NCI-H2227 (cell line): ENCODE results near the gene KATNAL2.
"Not testable (repeated sequence)": the region's sequence is repeated elsewhere in the genome, so short reads cannot be mapped to it uniquely, and the experiment has no call there.

Experiments used
- DNase-seq: peaks from one replicate; lab custom pipeline; 2025; ENCODE audit not compliant: unreplicated experiment; lab: John Stamatoyannopoulos, UW

KATNAL2 gene

DNA sequence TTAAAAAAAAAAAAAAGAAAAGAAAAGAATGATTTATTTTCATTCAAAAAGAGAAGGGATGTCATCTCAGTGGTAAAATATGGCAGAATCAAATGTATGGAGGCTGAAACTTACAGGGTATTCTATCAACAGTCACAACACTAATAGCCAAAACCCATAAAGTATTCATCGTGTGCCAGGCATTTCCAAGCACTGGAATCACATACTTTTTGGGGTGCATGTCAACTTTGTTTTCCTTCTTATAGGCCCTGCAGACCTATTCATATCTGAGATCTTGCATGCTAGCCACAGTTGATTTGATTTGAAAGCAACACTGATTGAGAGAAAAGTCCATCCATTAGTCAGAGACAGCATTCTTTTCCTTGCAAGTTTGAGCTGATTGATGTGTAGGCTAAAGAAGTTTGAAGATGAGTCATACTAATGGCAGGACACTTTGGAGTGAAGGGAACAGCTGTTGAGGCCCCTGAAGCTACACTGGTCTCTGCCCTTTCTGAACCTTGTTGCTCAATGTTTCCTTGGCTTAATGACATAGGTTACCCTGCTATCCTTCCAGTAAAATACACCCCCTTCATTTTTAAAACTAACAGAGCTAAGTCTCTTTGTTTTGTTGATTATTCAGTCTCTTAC, 22.0 kb downstream of the KATNAL2 start:
- DNase-seq, result no peak

DNA sequence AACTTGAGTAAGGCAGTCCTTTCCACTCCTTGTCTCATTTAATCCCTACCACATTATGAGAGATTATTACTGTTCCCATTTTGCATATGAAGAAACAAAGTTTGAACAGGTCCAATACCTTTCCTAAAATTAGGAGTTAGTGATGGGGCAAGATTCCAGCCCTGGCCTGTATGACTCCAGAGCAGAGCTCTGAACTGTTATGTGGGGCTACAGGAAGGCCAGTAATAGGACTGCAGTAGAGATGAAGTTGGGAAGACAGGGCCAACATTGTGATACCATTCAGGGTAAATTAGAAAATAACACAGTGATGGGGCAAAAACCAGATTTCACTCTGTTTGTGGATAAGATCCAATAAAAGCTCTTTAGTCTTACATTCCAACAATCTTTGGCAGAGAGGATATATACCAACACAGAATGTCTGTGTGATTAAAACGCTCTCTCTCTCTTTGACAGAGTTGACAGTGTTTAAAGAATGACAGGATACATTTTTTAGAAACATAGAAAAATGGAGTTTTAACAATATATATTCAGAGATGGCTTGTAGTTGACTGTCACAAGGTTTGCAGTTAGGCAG, 22.7 kb downstream of the KATNAL2 start:
- DNase-seq, result no peak

DNA sequence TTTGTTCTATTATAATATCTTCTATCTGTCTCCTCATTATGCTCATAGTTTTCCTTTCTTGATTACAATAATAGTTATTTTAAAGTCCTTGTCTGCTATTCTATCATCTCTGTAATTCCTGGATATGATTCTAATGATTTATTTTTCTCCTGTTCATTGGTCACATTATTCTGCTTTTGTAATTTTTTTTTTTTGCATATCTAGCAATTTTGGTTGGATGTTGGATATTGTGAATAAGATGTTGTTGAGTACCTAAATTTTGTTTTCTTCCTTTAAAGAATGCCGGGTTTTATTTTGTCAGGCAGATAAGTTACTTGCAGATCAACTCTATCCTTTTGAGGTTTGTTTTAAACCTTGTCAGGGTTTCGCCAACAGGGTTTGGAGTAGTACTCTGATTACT, 25.2 kb downstream of the KATNAL2 start:
- no peak for DNase-seq

DNA sequence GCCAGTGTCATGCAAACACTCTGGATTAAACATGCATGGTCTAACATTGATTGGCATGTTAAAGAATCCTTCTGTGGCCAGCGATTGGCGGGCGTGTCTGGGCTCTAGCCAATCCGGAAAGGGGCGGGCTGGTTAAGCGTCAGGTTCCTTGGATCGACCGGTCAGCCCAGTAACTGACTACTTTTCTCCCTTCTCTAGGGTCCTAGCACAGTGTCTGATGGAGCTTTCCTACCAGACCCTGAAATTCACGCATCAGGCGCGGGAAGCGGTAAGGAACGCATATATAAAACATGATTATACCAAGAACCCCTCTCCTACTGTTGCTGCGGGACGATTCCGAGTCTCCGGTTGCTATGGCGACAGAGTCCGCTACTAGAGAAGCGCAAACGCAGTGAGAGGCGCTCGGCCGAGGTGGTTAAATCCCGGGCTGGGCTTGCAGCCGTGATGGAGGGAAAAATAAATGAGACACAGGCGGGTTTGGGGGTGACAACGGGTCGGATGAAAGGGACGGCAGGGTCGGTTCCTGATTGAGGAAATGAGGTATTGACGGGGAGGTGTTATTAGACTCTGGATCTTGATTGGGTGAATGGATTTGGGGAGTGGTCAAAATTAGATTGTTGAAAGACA, 29.4 kb downstream of the KATNAL2 start:
- peak; percentile 90 for DNase-seq

DNA sequence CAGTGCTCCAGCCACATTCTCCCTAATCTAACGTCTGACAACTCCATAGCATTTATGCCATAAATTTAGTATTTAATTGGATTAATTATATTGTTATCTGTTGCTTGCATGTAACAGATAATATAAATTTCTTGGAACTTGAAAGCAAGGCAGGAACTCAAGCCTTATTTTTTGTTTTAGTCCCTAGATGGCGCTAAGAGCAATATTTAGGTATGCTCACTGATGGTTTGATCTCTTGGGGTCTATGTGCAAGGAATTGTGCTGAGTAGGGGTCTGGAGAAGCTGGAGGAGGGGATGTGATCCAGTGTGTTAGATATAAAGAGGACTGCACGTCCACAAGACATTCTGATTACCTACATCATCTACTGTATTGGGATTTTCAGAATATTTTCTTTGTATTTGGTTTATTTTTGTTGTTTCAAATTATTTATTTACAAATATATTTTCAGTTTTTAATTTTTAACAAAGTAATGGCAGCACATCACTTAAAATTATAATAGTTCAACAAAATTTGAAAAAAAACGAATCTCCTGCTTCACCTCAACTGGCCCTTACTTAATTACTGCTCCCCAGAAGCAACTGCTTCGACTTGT, 32.8 kb downstream of the KATNAL2 start:
- peak; percentile 50 for DNase-seq

DNA sequence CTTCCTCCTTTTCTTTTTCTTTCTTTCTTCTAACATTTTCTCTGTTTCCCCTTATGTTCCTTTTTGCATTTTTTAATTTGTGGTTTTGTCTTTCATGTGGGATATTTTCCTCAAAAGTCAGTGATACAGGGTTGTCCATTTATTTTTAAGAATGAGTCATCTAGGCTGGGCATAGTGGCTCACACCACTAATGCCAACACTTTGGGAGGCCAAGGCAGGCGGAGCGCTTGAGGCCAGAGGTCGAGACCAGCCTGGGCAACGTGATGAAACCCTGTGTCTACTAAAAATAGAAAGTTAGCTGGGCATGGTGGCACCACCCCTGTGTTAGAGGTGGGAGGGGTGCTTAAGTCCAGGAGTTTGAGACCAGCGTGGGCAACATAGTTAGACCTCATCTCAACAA, 35.8 kb downstream of the KATNAL2 start:
- no peak for DNase-seq

DNA sequence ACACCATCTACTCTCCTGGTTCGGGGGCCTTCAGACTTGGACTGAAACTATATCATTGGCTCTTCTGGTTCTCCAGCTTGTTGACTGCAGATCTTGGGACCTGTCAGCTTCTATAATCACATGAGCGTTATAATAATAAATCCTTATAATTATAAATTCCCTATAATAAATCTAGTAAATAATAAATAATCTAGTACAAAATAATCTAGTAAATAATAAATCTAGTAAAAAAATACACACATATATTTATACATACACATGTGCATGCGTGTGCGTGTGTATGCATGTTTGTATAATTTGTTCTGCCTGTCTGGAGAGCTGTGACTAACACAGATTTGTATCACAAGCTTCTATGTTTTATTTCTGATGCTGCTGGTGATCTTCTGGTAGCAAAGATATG, 40.8 kb downstream of the KATNAL2 start:
- DNase-seq, result no peak

DNA sequence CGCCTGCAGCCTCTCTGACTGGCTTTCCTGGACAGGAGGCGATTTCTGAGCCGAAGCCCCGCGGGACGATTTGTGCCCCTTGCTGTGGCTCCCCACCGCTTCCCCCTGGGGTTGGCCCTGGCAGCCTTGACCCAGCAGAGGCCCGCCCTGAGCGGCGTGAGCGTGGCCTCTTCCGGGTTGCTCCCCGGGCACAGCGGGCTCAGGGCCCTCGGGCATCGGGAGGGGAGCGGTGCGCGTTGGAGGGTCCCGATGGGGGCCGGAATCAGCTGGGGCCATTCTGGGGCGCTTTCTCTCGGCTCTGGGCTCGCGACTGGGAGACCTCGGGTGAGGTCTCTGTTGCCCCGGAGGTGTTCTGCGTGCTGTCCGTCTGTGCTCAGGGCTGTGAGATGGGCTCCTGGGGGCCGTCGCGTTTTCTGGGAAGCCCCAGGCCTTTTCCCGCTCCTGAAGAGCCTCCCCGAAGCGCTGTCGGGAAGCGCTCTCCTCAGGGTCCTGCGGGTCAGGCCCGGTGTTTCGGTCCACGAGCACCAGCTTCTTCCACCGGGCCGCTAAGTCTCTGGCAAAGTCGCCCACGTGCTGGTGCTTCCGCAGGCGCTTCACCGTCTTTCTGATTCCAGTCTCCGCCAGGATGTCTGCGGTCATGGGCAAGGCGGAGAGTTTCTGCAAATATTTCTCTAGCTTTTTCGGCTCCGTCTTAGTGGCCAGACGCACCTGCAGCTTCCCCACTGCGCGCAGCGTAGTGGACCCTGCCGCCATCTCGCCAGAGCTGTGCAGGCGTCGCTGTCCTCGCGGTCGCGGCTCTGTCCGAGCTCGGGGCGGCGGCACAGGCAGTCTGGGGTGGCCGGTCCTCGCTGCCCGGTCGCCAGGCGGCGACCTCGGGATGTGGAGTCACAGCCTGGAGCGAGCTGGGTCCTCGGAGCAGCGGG, 46.5 kb downstream of the KATNAL2 start:
- not testable (repeated sequence) for DNase-seq

DNA sequence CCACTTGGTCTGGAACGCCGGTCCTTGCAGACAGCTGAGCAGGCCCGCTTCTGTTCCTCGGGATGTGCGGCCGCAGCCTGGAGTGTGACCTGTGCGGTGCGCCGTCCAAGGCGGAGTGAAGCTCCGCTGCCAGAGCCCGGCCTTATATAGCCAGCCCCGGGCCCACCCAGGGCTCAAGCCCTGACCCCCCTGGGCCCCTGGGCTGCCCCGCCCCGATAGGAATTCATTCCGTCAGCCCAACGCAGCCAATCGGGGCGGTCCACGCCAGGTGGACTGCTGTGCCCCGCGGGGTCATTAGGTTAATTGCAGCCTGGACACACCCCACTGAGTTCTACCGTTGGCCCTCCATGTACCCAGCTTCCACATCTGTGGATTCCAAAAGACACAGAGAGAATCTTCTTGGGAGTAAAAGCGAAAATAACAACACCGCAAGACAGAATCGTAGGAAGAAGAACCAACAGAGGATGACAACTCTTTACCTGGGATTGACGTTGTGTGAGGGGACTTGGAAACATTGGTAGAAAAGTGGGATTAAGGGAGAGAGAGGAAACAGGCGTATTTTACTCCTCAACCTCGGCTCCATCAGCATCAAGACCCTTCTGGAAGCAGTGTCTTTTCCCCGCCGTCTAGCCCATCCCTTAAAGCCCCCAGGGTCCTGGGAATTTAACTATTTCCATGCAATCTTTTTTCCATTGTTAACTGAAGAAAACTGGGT, 47.3 kb downstream of the KATNAL2 start:
- DNase-seq, result not testable (repeated sequence)

DNA sequence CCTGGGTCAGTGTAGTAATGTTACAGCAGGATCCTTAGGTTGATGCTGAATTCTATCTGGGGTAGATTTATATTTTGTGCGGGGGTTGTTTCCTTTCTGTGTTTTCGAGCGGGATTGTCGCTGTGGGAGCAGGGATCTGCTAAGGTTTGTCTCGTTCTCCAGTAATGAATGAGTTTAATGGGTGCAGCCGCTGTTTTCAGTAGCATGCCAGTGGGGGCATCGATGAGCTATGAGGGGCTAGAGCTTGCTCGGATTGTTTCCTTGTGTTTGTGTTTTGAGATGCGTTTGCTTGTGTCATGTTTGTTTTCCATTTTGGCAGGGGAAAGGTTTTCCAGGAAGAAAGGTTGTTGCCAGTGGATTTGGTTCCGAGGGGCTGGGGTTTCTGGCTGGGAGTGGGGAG, 48.9 kb downstream of the KATNAL2 start:
- not testable (repeated sequence) for DNase-seq

DNA sequence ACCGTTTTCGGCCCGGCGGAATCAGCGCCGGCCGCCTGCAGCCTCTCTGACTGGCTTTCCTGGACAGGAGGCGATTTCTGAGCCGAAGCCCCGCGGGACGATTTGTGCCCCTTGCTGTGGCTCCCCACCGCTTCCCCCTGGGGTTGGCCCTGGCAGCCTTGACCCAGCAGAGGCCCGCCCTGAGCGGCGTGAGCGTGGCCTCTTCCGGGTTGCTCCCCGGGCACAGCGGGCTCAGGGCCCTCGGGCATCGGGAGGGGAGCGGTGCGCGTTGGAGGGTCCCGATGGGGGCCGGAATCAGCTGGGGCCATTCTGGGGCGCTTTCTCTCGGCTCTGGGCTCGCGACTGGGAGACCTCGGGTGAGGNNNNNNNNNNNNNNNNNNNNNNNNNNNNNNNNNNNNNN, 52.1 kb downstream of the KATNAL2 start:
- not testable (repeated sequence) for DNase-seq

DNA sequence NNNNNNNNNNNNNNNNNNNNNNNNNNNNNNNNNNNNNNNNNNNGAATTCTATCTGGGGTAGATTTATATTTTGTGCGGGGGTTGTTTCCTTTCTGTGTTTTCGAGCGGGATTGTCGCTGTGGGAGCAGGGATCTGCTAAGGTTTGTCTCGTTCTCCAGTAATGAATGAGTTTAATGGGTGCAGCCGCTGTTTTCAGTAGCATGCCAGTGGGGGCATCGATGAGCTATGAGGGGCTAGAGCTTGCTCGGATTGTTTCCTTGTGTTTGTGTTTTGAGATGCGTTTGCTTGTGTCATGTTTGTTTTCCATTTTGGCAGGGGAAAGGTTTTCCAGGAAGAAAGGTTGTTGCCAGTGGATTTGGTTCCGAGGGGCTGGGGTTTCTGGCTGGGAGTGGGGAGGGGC, 102.5 kb downstream of the KATNAL2 start:
- not testable (repeated sequence) for DNase-seq

DNA sequence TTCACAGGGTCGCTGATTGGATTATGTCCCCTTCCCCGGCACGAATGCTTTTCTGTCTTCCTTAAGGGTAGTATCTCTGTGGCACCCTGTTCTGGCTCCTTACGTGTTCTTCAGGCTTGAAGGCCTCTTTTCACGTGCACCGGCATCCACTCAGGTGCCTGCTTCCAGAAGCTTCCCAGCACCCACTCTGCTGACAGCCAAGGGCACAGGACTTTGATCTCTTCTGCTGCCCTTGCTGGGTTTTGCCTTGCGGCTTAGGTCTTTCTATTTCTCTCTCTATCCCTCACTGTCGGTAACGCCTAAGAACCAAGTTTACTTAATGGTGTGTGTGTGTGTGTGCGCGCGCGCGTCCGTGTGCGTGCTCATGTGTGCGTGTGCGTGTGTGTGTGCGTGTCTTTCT, 103.4 kb downstream of the KATNAL2 start:
- not testable (repeated sequence) for DNase-seq

DNA sequence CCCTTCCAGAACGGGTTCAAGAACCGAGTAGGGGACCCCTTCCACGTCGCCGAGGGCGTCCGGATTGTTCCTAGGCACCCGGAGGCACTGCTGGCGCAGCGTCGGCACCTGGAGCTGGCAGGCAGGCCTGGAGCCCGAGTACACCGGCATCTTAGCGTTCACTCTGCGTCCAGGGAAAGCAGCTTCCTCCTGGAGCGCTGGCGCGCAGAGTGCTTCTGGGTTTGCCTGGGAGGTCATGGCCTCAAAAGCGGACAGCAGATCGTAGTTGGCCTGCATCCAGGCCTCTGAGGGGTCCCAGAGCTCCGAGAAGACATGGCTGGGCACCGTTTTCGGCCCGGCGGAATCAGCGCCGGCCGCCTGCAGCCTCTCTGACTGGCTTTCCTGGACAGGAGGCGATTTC, 105.4 kb downstream of the KATNAL2 start:
- not testable (repeated sequence) for DNase-seq

DNA sequence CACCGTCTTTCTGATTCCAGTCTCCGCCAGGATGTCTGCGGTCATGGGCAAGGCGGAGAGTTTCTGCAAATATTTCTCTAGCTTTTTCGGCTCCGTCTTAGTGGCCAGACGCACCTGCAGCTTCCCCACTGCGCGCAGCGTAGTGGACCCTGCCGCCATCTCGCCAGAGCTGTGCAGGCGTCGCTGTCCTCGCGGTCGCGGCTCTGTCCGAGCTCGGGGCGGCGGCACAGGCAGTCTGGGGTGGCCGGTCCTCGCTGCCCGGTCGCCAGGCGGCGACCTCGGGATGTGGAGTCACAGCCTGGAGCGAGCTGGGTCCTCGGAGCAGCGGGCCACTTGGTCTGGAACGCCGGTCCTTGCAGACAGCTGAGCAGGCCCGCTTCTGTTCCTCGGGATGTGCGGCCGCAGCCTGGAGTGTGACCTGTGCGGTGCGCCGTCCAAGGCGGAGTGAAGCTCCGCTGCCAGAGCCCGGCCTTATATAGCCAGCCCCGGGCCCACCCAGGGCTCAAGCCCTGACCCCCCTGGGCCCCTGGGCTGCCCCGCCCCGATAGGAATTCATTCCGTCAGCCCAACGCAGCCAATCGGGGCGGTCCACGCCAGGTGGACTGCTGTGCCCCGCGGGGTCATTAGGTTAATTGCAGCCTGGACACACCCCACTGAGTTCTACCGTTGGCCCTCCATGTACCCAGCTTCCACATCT, 106.5 kb downstream of the KATNAL2 start:
- not testable (repeated sequence) for DNase-seq

DNA sequence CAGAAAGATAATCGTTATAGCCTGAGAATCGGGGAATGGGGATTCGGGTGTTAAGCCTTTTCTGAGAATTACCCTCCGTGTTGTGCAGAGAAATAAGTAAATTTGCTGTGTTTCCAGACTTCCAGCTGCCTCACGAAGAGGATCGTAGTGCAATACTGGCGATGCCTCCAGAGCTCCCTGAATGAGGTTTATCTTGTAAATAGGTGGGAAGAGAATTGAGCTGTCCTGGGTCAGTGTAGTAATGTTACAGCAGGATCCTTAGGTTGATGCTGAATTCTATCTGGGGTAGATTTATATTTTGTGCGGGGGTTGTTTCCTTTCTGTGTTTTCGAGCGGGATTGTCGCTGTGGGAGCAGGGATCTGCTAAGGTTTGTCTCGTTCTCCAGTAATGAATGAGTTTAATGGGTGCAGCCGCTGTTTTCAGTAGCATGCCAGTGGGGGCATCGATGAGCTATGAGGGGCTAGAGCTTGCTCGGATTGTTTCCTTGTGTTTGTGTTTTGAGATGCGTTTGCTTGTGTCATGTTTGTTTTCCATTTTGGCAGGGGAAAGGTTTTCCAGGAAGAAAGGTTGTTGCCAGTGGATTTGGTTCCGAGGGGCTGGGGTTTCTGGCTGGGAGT, 108.3 kb downstream of the KATNAL2 start:
- not testable (repeated sequence) for DNase-seq

DNA sequence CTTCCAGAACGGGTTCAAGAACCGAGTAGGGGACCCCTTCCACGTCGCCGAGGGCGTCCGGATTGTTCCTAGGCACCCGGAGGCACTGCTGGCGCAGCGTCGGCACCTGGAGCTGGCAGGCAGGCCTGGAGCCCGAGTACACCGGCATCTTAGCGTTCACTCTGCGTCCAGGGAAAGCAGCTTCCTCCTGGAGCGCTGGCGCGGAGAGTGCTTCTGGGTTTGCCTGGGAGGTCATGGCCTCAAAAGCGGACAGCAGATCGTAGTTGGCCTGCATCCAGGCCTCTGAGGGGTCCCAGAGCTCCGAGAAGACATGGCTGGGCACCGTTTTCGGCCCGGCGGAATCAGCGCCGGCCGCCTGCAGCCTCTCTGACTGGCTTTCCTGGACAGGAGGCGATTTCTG, 111.3 kb downstream of the KATNAL2 start:
- not testable (repeated sequence) for DNase-seq

DNA sequence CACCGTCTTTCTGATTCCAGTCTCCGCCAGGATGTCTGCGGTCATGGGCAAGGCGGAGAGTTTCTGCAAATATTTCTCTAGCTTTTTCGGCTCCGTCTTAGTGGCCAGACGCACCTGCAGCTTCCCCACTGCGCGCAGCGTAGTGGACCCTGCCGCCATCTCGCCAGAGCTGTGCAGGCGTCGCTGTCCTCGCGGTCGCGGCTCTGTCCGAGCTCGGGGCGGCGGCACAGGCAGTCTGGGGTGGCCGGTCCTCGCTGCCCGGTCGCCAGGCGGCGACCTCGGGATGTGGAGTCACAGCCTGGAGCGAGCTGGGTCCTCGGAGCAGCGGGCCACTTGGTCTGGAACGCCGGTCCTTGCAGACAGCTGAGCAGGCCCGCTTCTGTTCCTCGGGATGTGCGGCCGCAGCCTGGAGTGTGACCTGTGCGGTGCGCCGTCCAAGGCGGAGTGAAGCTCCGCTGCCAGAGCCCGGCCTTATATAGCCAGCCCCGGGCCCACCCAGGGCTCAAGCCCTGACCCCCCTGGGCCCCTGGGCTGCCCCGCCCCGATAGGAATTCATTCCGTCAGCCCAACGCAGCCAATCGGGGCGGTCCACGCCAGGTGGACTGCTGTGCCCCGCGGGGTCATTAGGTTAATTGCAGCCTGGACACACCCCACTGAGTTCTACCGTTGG, 112.4 kb downstream of the KATNAL2 start:
- not testable (repeated sequence) for DNase-seq

DNA sequence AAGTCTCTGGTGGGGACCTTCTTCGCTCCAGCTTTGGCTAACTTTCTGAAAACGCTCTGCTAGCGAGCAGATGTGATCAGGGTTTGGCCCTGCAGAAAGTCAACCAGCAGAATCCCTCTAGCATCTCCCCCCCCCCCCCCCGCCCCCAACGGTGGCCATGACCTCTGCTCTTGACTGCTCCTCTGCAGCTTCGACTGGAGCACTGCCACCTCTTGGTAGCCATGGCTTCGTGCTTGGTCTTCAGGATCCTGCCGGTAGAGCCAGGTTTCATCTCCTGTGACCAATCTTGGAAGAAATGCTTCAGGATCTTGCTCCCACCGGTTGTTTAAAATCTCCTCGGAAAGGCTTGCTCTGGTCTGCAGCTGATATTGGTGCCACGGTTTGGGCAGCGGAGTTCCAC, 113.5 kb downstream of the KATNAL2 start:
- DNase-seq, result not testable (repeated sequence)
